ENCODE results near the gene ABTB2. TPM values are rescaled to one million over a fixed set of nuclear protein-coding genes. Genes with fewer than 3 reads are reported as not detected.

Gene ABTB2
- total RNA-seq, 4 donors from 2014 or later, result 2.9 to 8.2 (median 6.6) TPM

- intact Hi-C loops (cut with DNase I; ENCODE audit: low total_unique reads), result no loop called here
- no peaks in the 10 kb centered on the region for H3K27me3 ChIP-seq
- no peak overlapping the region for H3K4me3 ChIP-seq
- H3K27ac ChIP-seq, result no peak overlapping the region
- H3K36me3 ChIP-seq, result no peaks in the 10 kb centered on the region
- DNase-seq, result peak in 1 of 2 donors; percentile 32
- H3K4me1 ChIP-seq, result no peaks in the 10 kb centered on the region
- no peak for TF ChIP-seq CTCF (IDR thresholded peaks at IDR 0.05)
- no peak for TF ChIP-seq POLR2A (IDR thresholded peaks at IDR 0.05)
- no peaks in the 10 kb centered on the region for H3K9me3 ChIP-seq
These were observed 123.6 kb downstream of the ABTB2 start for GRCh38 chr11:34234086-34234740.

GRCh38 chr11:34233215-34233614 lies 124.6 kb downstream of the ABTB2 start:
- H3K27me3 ChIP-seq, result no peaks in the 10 kb centered on the region
- intact Hi-C loops (cut with DNase I; ENCODE audit: low total_unique reads), result no loop called here
- H3K9me3 ChIP-seq, result no peaks in the 10 kb centered on the region
- no peak overlapping the region for H3K4me3 ChIP-seq
- H3K36me3 ChIP-seq, result no peaks in the 10 kb centered on the region
- no peaks in the 10 kb centered on the region for H3K4me1 ChIP-seq
- no peak for DNase-seq
- H3K27ac ChIP-seq, result no peak overlapping the region
- TF ChIP-seq POLR2A (IDR thresholded peaks at IDR 0.05) (no peak), CTCF (IDR thresholded peaks at IDR 0.05) (no peak)

GRCh38 chr11:34232807-34233206 lies 125.0 kb downstream of the ABTB2 start:
- intact Hi-C loops (cut with DNase I; ENCODE audit: low total_unique reads), result no loop called here
- Histone ChIP-seq H3K4me3 (no peak overlapping the region), H3K4me1 (no peaks in the 10 kb centered on the region), H3K36me3 (no peaks in the 10 kb centered on the region), H3K9me3 (no peaks in the 10 kb centered on the region), H3K27me3 (no peaks in the 10 kb centered on the region), H3K27ac (no peak overlapping the region)
- no peak for TF ChIP-seq POLR2A (IDR thresholded peaks at IDR 0.05)
- no peak for TF ChIP-seq CTCF (IDR thresholded peaks at IDR 0.05)
- DNase-seq, result no peak

- intact Hi-C loops (cut with DNase I; ENCODE audit: low total_unique reads), result no loop called here
- no peak overlapping the region for H3K4me3 ChIP-seq
- no peaks in the 10 kb centered on the region for H3K27me3 ChIP-seq
- H3K27ac ChIP-seq, result no peak overlapping the region
- no peaks in the 10 kb centered on the region for H3K4me1 ChIP-seq
- peaks cover 0 to 2% of the 10 kb centered on the region in 2 donors for H3K36me3 ChIP-seq
- no peaks in the 10 kb centered on the region for H3K9me3 ChIP-seq
- TF ChIP-seq CTCF (IDR thresholded peaks at IDR 0.05) (no peak), POLR2A (IDR thresholded peaks at IDR 0.05) (no peak)
- DNase-seq, result no peak
These were observed 131.6 kb downstream of the ABTB2 start for GRCh38 chr11:34226210-34226609.

GRCh38 chr11:34225091-34225490 lies 132.7 kb downstream of the ABTB2 start:
- TF ChIP-seq POLR2A (IDR thresholded peaks at IDR 0.05) (no peak), CTCF (IDR thresholded peaks at IDR 0.05) (no peak)
- DNase-seq, result no peak
- no peak overlapping the region for H3K27ac ChIP-seq
- no peaks in the 10 kb centered on the region for H3K4me1 ChIP-seq
- H3K27me3 ChIP-seq, result no peaks in the 10 kb centered on the region
- peaks cover 0 to 2% of the 10 kb centered on the region in 2 donors for H3K36me3 ChIP-seq
- H3K9me3 ChIP-seq, result no peaks in the 10 kb centered on the region
- intact Hi-C loops (cut with DNase I; ENCODE audit: low total_unique reads), result no loop called here
- H3K4me3 ChIP-seq, result no peak overlapping the region
